ENCODE results near the gene CLUH. TPM values are rescaled to one million over a fixed set of nuclear protein-coding genes. Genes with fewer than 3 reads are reported as not detected.

CLUH gene
- total RNA-seq, 6 experiments from 2014 or later, result 88.9 to 224 (median 166) TPM

- no peak for ATAC-seq
- no peaks in the 10 kb centered on the region for H3K9me3 ChIP-seq
- WGBS (ENCODE audit: insufficient coverage, low coverage, low lambda C conversion rate, missing lambda C conversion rate), result 93% methylated on average over 7 of the region's 9 CpGs
- no peaks in the 10 kb centered on the region for H3K27me3 ChIP-seq
- intact Hi-C loops (cut with DNase I), result no loop called here
- H3K27ac ChIP-seq, result no peak overlapping the region
- peaks cover 0 to 16% (median 0%) of the 10 kb centered on the region in 4 donors for H3K4me1 ChIP-seq
- no peak for TF ChIP-seq POLR2A (IDR thresholded peaks at IDR 0.05)
- TF ChIP-seq, protein P1, sequence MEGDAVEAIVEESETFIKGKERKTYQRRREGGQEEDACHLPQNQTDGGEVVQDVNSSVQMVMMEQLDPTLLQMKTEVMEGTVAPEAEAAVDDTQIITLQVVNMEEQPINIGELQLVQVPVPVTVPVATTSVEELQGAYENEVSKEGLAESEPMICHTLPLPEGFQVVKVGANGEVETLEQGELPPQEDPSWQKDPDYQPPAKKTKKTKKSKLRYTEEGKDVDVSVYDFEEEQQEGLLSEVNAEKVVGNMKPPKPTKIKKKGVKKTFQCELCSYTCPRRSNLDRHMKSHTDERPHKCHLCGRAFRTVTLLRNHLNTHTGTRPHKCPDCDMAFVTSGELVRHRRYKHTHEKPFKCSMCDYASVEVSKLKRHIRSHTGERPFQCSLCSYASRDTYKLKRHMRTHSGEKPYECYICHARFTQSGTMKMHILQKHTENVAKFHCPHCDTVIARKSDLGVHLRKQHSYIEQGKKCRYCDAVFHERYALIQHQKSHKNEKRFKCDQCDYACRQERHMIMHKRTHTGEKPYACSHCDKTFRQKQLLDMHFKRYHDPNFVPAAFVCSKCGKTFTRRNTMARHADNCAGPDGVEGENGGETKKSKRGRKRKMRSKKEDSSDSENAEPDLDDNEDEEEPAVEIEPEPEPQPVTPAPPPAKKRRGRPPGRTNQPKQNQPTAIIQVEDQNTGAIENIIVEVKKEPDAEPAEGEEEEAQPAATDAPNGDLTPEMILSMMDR (IDR thresholded peaks at IDR 0.05), result no peak
- DNase-seq, result no peak
- no peaks in the 10 kb centered on the region for H3K36me3 ChIP-seq
- no peak overlapping the region for H3K4me3 ChIP-seq
These were observed 2.3 kb upstream of the CLUH start for GRCh38 chr17:2713881-2714280.

DNA sequence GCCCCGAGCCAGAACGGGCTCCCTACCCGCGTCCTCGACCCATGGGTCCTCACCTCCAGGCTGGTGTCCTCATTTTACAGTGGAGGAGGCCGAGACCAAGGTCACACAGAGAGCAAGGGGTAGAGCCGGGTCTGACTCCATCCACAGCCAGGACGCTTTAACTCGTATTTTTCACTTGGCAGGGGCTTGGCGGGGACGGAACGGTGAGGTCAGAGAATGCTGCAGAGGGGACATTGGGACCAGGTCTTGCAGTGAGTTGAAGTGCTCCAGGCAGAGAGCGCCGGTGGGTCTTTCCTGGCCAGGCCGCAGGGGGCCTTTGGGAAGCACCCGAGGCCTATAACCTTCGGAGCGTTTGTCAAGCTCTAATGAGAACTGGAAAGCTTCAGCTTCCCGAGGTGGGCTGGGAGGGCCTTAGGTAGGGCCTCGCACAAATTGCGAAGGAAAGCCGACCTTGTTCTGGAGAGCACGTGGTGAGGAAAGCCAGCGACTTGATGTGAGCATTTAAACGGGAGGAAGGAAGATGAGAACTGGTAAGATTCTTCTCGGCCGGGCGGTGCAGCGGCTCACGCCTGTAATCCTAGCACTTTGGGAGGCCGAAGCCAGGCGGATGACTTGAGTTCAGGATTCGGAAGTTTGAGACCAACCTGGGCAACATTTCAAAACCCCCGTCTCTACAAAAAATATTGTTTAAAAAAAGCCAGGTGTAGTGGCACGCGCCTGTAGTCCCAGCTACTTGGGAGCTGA lies 908 bp upstream of the CLUH start:
- WGBS (ENCODE audit: insufficient coverage, low coverage, low lambda C conversion rate, missing lambda C conversion rate), result 58% methylated on average over 14 of the region's 36 CpGs
- Histone ChIP-seq H3K27me3 (no peaks in the 10 kb centered on the region), H3K4me1 (peaks cover 0 to 29% (median 8%) of the 10 kb centered on the region in 4 donors), H3K9me3 (no peaks in the 10 kb centered on the region), H3K36me3 (no peaks in the 10 kb centered on the region), H3K4me3 (peak overlapping the region; percentile 84 to 99 (median 93)), H3K27ac (peak overlapping the region; percentile 76 to 84 (median 81))
- ATAC-seq (peak in 1 of 4 donors; percentile 0), DNase-seq (peak in 1 of 3 donors; percentile 26)
- no peak for TF ChIP-seq POLR2A (IDR thresholded peaks at IDR 0.05)
- TF ChIP-seq, protein P1 (IDR thresholded peaks at IDR 0.05), result no peak
- intact Hi-C loops (cut with DNase I), result no loop called here

DNA sequence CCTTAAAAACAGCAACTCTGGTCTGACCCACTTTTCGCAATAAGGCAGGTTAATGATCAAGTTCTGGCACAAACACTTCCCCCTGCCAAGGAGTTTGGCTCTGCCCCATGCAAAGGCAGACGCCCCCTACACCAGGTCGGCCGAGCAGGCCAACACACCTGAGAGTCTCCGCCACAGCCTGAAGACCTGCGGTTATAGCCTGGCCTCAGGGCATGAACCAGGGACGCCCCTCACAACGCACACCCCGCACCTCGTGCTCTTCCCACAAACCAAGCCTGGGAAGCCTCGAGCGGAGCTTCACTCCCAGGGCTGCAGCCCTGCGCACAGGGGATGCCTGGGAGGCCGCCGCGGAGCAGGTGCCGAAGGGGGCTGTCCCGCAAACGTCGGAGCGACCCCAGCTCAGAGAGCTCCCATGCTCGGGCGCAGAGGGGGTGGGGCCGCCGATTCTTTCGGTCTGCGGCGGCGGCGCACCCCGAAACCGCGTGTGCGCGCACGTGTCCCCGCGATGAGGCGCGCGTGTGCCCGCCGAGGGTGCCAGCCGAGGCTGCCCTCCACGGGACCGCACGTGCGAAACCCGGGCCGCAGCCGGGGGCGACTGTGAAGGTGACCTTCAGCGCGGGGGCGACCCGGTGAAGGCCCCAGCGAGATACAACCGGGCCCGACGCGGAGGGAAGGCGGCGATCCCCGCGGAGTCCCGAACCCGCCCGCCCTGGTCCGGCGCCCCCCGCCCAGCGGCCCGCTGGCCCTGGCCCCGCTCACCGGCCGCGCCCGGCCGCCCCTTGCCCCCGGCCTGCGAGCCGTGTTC lies 559 bp downstream of the CLUH start:
- Histone ChIP-seq H3K4me1 (peaks cover 0 to 43% (median 16%) of the 10 kb centered on the region in 4 donors), H3K27ac (peak overlapping the region; percentile 76 to 84 (median 81)), H3K36me3 (peaks cover 0 to 6% (median 0%) of the 10 kb centered on the region in 4 donors), H3K4me3 (peak overlapping the region; percentile 84 to 99 (median 93)), H3K27me3 (no peaks in the 10 kb centered on the region), H3K9me3 (no peaks in the 10 kb centered on the region)
- TF ChIP-seq POLR2A (IDR thresholded peaks at IDR 0.05), result peak; percentile 45
- TF ChIP-seq, protein P1 (IDR thresholded peaks at IDR 0.05), result peak in 1 of 4 donors; percentile 6
- intact Hi-C loops (cut with DNase I), result no loop called here
- ATAC-seq (peak; percentile 38 to 59 (median 54)), DNase-seq (peak; percentile 70 to 89 (median 88))
- no CpG with 5 or more reads among the region's 82 CpGs for WGBS (ENCODE audit: insufficient coverage, low coverage, low lambda C conversion rate, missing lambda C conversion rate)

DNA sequence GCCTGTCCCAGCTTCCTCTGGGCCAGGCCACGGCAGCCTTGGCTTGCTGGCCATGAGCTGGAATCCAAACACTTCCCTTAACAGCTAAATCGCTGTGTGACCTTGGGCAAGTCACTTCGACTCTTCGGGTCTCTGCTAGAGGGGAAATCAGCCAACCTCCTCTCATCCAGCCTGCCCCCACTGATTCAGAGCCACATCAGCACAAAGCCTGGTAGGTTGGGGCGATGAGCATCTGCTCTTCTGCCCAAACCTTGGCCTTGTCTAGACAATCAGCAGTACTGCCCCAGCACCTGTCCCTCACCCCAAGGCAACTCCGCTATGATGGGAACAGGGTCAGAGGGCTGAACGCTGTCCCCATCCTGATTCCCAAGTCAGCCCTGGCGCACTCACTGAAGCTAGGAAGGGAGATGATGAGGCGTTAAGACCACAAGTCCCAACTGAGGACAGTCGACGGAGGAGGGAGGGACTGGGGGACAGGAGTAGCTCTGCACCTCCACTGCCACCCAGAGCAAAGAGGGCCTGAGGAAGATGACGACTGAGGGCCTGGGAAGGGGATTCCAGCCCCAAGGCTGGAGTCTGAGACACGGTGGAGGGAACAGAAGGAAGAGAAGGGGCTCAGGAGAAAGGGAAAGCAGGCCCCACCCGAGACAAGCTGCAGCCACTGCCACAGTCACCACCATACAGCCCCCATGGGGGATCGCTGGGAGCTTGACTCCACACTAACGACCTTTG lies 1.3 kb downstream of the CLUH start:
- TF ChIP-seq, protein P1 (IDR thresholded peaks at IDR 0.05), result no peak
- no peak for TF ChIP-seq POLR2A (IDR thresholded peaks at IDR 0.05)
- peak overlapping the region; percentile 76 to 84 (median 81) for H3K27ac ChIP-seq
- peak in 2 of 3 donors; percentile 24 to 50 for DNase-seq

More for the DNA sequence above, 1.3 kb downstream of the CLUH start:
- Histone ChIP-seq H3K36me3 (peaks cover 0 to 6% (median 0%) of the 10 kb centered on the region in 4 donors), H3K27me3 (no peaks in the 10 kb centered on the region), H3K4me1 (peaks cover 0 to 50% (median 18%) of the 10 kb centered on the region in 4 donors), H3K4me3 (peak overlapping the region; percentile 84 to 99 (median 93)), H3K9me3 (no peaks in the 10 kb centered on the region)
- intact Hi-C loops (cut with DNase I), result no loop called here
- 32% methylated on average over 11 of the region's 16 CpGs for WGBS (ENCODE audit: insufficient coverage, low coverage, low lambda C conversion rate, missing lambda C conversion rate)
- peak in 2 of 4 donors; percentile 0 to 1 for ATAC-seq

Data from right lobe of liver (tissue), 6 donors.